Measurements from ENCODE around the gene PRDM16. TPM values are rescaled to one million over a fixed set of nuclear protein-coding genes. Genes with fewer than 3 reads are reported as not detected.

PRDM16 gene
- total and polyA plus RNA-seq, 2 experiments from 2014 or later, result 0.14 to 0.16 TPM

DNA sequence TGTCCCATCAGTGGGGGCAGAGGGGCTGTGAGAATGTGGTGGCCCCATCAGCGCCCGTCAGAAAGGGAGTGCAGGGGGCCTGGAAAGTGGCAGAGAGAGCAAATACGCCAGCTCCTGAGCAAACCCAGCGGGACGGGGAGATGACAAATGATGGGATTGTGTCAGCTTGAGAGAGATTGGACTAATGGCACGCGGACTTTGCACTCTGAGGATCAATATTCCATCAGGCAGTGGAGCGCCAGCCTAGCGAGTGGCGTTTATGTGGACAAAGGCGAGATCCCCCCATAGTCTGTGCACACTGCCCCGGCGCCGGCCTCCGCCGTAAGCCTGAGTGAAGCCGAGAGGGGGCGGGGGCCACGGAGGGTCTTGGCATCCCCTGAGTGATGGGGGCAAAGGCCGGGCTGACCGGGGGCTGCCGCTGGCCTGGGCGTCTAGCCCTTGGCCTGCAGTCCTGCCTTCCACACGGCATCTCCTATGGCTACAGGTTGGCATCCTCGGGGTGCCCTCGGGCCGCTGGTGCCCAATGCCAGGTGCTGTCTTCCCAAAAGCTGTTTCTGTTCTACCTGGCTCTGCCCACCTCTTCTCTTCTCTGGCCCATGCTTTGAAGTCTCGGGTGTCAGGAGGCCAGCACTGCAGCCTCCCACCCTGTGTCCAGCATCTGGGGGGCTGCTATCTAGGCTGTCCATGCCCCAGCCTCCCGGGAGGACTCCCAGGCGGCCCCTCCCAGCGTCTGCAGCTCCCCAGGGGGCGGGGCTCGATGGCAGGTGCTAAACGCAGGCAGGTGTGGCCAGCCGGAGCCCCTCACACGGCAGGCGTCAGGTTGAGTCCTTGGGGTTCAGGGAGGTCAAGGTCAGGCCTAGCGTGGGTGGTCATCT is 46.5 kb downstream of the PRDM16 start (continued):
- TF ChIP-seq ZNF462 (CRISPR knock-in tag; IDR thresholded peaks at IDR 0.05), result no peak
- TF ChIP-seq EZH2phosphoT487 (IDR thresholded peaks at IDR 0.05; ENCODE audit: unreplicated experiment), result no peak
- TF ChIP-seq POLR2AphosphoS5 (IDR thresholded peaks at IDR 0.05; ENCODE audit: low read depth), result no peak
- TF ChIP-seq, protein P1, sequence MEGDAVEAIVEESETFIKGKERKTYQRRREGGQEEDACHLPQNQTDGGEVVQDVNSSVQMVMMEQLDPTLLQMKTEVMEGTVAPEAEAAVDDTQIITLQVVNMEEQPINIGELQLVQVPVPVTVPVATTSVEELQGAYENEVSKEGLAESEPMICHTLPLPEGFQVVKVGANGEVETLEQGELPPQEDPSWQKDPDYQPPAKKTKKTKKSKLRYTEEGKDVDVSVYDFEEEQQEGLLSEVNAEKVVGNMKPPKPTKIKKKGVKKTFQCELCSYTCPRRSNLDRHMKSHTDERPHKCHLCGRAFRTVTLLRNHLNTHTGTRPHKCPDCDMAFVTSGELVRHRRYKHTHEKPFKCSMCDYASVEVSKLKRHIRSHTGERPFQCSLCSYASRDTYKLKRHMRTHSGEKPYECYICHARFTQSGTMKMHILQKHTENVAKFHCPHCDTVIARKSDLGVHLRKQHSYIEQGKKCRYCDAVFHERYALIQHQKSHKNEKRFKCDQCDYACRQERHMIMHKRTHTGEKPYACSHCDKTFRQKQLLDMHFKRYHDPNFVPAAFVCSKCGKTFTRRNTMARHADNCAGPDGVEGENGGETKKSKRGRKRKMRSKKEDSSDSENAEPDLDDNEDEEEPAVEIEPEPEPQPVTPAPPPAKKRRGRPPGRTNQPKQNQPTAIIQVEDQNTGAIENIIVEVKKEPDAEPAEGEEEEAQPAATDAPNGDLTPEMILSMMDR (conservative IDR thresholded peaks at IDR 0.05; ENCODE audit: low read depth in 2 of 2), result no peak
- TF ChIP-seq REST (IDR thresholded peaks at IDR 0.05; ENCODE audit: unreplicated experiment), result no peak
- no peak for TF ChIP-seq CREB1 (CRISPR knock-in tag; IDR thresholded peaks at IDR 0.05; ENCODE audit: low read depth)
- TF ChIP-seq ETS1 (IDR thresholded peaks at IDR 0.05), result no peak

Measured in GM23338 (cell line).